Measurements from ENCODE around the gene SUCNR1. TPM values are rescaled to one million over a fixed set of nuclear protein-coding genes. Genes with fewer than 3 reads are reported as not detected.

Gene SUCNR1
- total and polyA plus RNA-seq, 2 donors (not counting 1 experiment from before 2014, with no cell fraction given), result not detected

GRCh38 chr3:151867666-151868065 is 5.8 kb upstream of the SUCNR1 start:
- Mint-ChIP-seq H3K27ac (no peak overlapping the region), H3K27me3 (no peaks in the 10 kb centered on the region), H3K4me3 (no peak overlapping the region), H3K4me1 (peaks cover 11% of the 10 kb centered on the region), H3K9me3 (ENCODE audit: insufficient read depth) (no peaks in the 10 kb centered on the region)
- ChIA-PET POLR2A (no interaction called here), CTCF (interaction anchor here (0.7 kb wide), 1 partner anchor 457 kb away, joined by 4 read pairs; no protein-coding TSS in a partner anchor)
- H3K4me2 ChIP-seq (replicated peaks; ENCODE audit: low read depth, low read length, poor library complexity, severe bottlenecking), result no peak overlapping the region
- H3K27ac ChIP-seq (ENCODE audit: low read length in 2 of 2), result no peak overlapping the region
- no peak overlapping the region for H3K9ac ChIP-seq (ENCODE audit: low read length)
- H2AFZ ChIP-seq (ENCODE audit: insufficient read depth, low read depth, low read length, poor library complexity, severe bottlenecking), result no peak overlapping the region
- H3K9me3 ChIP-seq (ENCODE audit: control extremely low read depth in 1 of 3, control insufficient read depth in 2 of 3, insufficient read depth in 1 of 3, low read length in 2 of 3), result no peaks in the 10 kb centered on the region
- intact Hi-C loops (cut with micrococcal nuclease), result no loop called here
- H3K4me1 ChIP-seq (ENCODE audit: control insufficient read depth in 2 of 2, insufficient read depth in 2 of 2, low read length in 2 of 2), result peaks cover 10 to 11% of the 10 kb centered on the region in 2 donors
- H3K36me3 ChIP-seq (replicated peaks in 1 of 2; ENCODE audit: control extremely low read depth in 1 of 2, control insufficient read depth in 1 of 2, extremely low read depth in 1 of 2, insufficient read depth in 2 of 2, low read length in 1 of 2), result no peaks in the 10 kb centered on the region
- TF ChIP-seq CTCF (IDR thresholded peaks at IDR 0.05) (no peak), EZH2 (IDR thresholded peaks at IDR 0.05; ENCODE audit: borderline replicate concordance, insufficient read depth, low read depth, low read length, poor library complexity, severe bottlenecking) (no peak)
- H3K79me2 ChIP-seq (ENCODE audit: control insufficient read depth, insufficient read depth, low read length), result no peaks in the 10 kb centered on the region
- WGBS (ENCODE audit: insufficient coverage), result no CpG with 5 or more reads among the region's 1 CpG
- H4K20me1 ChIP-seq (ENCODE audit: control insufficient read depth, insufficient read depth, low read length, poor library complexity, severe bottlenecking), result no peaks in the 10 kb centered on the region
- H3K27me3 ChIP-seq (replicated peaks in 1 of 4; ENCODE audit: control extremely low read depth in 1 of 4, control insufficient read depth in 3 of 4, insufficient read depth in 4 of 4, low read length in 3 of 4), result no peaks in the 10 kb centered on the region
- DNase-seq (no peak), ATAC-seq (ENCODE audit: low read depth) (no peak)
- no peak overlapping the region for H3K4me3 ChIP-seq (ENCODE audit: control extremely low read depth in 1 of 5, extremely low read depth in 1 of 5, insufficient read depth in 1 of 5, low read depth in 2 of 5, low read length in 4 of 5)

- Histone ChIP-seq H3K79me2 (ENCODE audit: control insufficient read depth, insufficient read depth, low read length) (no peaks in the 10 kb centered on the region), H3K9me3 (ENCODE audit: control extremely low read depth in 1 of 3, control insufficient read depth in 2 of 3, insufficient read depth in 1 of 3, low read length in 2 of 3) (no peaks in the 10 kb centered on the region), H3K27ac (ENCODE audit: low read length in 2 of 2) (no peak overlapping the region), H3K36me3 (replicated peaks in 1 of 2; ENCODE audit: control extremely low read depth in 1 of 2, control insufficient read depth in 1 of 2, extremely low read depth in 1 of 2, insufficient read depth in 2 of 2, low read length in 1 of 2) (no peaks in the 10 kb centered on the region), H3K4me1 (ENCODE audit: control insufficient read depth in 2 of 2, insufficient read depth in 2 of 2, low read length in 2 of 2) (peaks cover 10 to 14% of the 10 kb centered on the region in 2 donors), H2AFZ (ENCODE audit: insufficient read depth, low read depth, low read length, poor library complexity, severe bottlenecking) (no peak overlapping the region), H3K4me2 (replicated peaks; ENCODE audit: low read depth, low read length, poor library complexity, severe bottlenecking) (no peak overlapping the region), H3K27me3 (replicated peaks in 1 of 4; ENCODE audit: control extremely low read depth in 1 of 4, control insufficient read depth in 3 of 4, insufficient read depth in 4 of 4, low read length in 3 of 4) (no peaks in the 10 kb centered on the region), H4K20me1 (ENCODE audit: control insufficient read depth, insufficient read depth, low read length, poor library complexity, severe bottlenecking) (no peaks in the 10 kb centered on the region), H3K4me3 (ENCODE audit: control extremely low read depth in 1 of 5, extremely low read depth in 1 of 5, insufficient read depth in 1 of 5, low read depth in 2 of 5, low read length in 4 of 5) (no peak overlapping the region), H3K9ac (ENCODE audit: low read length) (no peak overlapping the region)
- no peak for TF ChIP-seq CTCF (IDR thresholded peaks at IDR 0.05)
- no peak for TF ChIP-seq EZH2 (IDR thresholded peaks at IDR 0.05; ENCODE audit: borderline replicate concordance, insufficient read depth, low read depth, low read length, poor library complexity, severe bottlenecking)
- no peak overlapping the region for H3K27ac Mint-ChIP-seq
- ATAC-seq (ENCODE audit: low read depth) (no peak), DNase-seq (no peak)
- no CpG with 5 or more reads among the region's 3 CpGs for WGBS (ENCODE audit: insufficient coverage)
- POLR2A ChIA-PET, result no interaction called here
- H3K4me3 Mint-ChIP-seq, result no peak overlapping the region
- intact Hi-C loops (cut with micrococcal nuclease), result no loop called here
- CTCF ChIA-PET, result no interaction called here
- H3K27me3 Mint-ChIP-seq, result no peaks in the 10 kb centered on the region
- peaks cover 13% of the 10 kb centered on the region for H3K4me1 Mint-ChIP-seq
- H3K9me3 Mint-ChIP-seq (ENCODE audit: insufficient read depth), result no peaks in the 10 kb centered on the region
Measured at GRCh38 chr3:151869181-151869580, 4.3 kb upstream of the SUCNR1 start.
